Lower leg skin (tissue), 3 donors: ENCODE data around the gene ADGRV1.

Experiments used
- POLR2A ChIP-seq, 2 donors: fragments of 450-650 bp; IDR thresholded peaks; one replicate each; pipeline ENCODE4 v1.6.1; 2016 to 2017; ENCODE audit warnings: antibody characterized with exemption in 2 of 2, mild to moderate bottlenecking in 1 of 2, moderate library complexity in 1 of 2
- TF ChIP-seq, protein P1 (sequence below), 3 donors: fragments of 450-650 bp; IDR thresholded peaks; one replicate each; pipeline ENCODE4 v1.5.1; 2016; ENCODE audit warnings: antibody characterized with exemption in 3 of 3, mild to moderate bottlenecking in 3 of 3, moderate library complexity in 2 of 3

DNA sequence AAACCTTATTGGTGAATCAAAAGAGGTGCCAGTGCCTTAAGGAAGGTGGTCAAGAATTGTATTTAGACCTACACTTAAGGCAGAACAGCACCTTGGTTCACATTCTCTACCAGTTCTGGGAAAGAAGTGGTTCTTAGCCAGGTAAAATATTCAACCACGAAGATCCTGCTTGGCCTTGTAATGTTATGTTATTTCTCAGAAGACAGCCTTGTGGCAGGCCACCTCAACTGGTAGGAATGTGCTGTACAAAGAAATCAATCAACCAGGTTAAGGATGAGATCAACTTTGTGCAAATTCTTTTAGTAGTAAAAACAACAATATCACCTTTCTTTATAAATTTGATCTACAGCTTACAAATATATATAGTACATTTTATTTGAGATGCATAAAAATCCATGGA is 577.7 kb downstream of the ADGRV1 start:
- TF ChIP-seq POLR2A (IDR thresholded peaks at IDR 0.05), result no peak
- TF ChIP-seq, protein P1, sequence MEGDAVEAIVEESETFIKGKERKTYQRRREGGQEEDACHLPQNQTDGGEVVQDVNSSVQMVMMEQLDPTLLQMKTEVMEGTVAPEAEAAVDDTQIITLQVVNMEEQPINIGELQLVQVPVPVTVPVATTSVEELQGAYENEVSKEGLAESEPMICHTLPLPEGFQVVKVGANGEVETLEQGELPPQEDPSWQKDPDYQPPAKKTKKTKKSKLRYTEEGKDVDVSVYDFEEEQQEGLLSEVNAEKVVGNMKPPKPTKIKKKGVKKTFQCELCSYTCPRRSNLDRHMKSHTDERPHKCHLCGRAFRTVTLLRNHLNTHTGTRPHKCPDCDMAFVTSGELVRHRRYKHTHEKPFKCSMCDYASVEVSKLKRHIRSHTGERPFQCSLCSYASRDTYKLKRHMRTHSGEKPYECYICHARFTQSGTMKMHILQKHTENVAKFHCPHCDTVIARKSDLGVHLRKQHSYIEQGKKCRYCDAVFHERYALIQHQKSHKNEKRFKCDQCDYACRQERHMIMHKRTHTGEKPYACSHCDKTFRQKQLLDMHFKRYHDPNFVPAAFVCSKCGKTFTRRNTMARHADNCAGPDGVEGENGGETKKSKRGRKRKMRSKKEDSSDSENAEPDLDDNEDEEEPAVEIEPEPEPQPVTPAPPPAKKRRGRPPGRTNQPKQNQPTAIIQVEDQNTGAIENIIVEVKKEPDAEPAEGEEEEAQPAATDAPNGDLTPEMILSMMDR (IDR thresholded peaks at IDR 0.05), result no peak
